Right lobe of liver (tissue), 4 donors: Measurements from ENCODE around the gene LRRC3.

Experiments used
- CTCF ChIP-seq, 4 donors: fragments of 200-600 bp in 3 of 4; fragments of 450-650 bp in 1 of 4; IDR thresholded peaks; one replicate each; pipeline versions ENCODE4 v1.5.1 to v1.8.0; 2016 to 2022; ENCODE audit warnings: antibody characterized with exemption in 4 of 4, mild to moderate bottlenecking in 2 of 4
- POLR2A ChIP-seq: fragments of 450-650 bp; IDR thresholded peaks from one replicate; pipeline ENCODE4 v1.6.1; 2017; ENCODE audit warnings: antibody characterized with exemption, mild to moderate bottlenecking
- donor health status: DM: no; HTN: no; CAD: no.
- donor health status: DM: no; HTN: no; CAD: no.
- donor health status: DM: no; HTN: yes; CAD: no.

GRCh38 chr21:44415073-44416025, 40.0 kb upstream of the LRRC3 start:
- no peak for TF ChIP-seq CTCF (IDR thresholded peaks at IDR 0.05)
- no peak for TF ChIP-seq POLR2A
